A673 (cell line): ENCODE measurements around the gene STPG1.

Experiments used
- CTCF ChIP-seq: fragments of 300-800, 200-600 bp; sonication (generic); conservative IDR thresholded peaks from 2 replicates; pipeline ENCODE4 v1.5.1; 2017; ENCODE audit warnings: low read depth, mild to moderate bottlenecking, antibody characterized with exemption, low read length, moderate library complexity, mixed read lengths
- EZH2 ChIP-seq: fragments of 200-600 bp; sonication (generic); IDR thresholded peaks from 2 replicates; pipeline ENCODE4 v1.6.1; 2017; ENCODE audit warnings: borderline replicate concordance, low read depth, mild to moderate bottlenecking, mixed read lengths, antibody characterized with exemption, low read length; ENCODE audit not compliant: poor library complexity, severe bottlenecking

DNA sequence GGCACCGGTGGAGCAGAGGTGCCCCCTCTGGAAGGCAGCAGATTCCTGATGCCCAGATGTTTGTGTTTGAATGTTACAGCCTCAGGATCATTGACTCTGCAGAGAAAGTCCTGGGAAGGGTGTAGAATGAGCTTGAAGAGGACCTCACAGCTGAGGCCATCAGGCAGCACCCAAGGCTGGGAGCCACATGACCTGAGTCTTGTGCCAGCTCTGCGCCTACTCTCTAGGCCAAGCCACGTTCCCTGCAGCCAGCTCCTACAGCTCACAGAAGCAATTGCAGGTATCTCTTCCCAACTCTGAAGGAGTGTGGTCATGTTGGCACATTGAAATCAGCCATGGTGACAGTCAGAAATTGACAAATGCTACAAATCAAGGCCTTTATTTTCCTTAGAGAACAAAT is 58.1 kb downstream of the STPG1 start:
- no peak for TF ChIP-seq CTCF
- TF ChIP-seq EZH2, result no peak
